NCI-H2196 (cell line): Measurements from ENCODE around the gene ZBTB2.
A peak's percentile ranks its signal among the peaks of the same experiment; 100 is the strongest.
"Not testable (repeated sequence)": the region's sequence is repeated elsewhere in the genome, so short reads cannot be mapped to it uniquely, and the experiment has no call there.

Experiments
- DNase-seq: peaks from one replicate; lab custom pipeline; 2025; ENCODE audit not compliant: unreplicated experiment; lab: John Stamatoyannopoulos, UW

ZBTB2 gene

DNA sequence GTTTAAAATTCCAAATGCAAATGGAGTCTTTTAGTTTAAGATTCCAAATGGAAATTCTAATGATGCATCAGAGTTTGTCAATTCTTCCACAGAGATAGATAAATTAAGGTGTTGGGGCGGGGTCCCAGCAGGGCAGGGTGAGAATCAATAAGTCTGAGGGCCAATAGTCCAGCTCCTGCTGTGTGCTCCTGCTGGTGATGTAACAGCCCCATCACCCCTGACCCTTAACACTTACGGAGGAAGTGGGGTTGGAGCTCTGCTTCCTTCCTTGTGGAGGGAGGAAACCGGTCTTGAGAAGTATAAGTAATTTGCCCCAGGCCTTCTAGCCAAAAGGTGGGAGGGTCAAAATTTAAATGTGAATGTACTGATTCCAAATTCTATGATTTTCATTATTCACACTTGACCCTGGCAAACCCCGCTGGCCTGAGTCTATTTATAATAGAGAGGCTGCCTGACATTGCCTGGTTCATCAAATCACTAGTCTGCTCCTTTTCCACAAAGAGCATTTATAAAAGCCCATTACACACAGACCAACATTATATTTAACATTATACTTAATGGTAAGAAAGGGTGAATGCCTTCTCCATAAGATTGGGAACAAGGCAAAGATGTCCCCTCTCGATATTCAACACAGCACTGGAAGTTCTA, 17.2 kb downstream of the ZBTB2 start:
- DNase-seq, result no peak

- DNase-seq, result no peak
These were observed 19.2 kb downstream of the ZBTB2 start for GRCh38 chr6:151372164-151372563.

DNA sequence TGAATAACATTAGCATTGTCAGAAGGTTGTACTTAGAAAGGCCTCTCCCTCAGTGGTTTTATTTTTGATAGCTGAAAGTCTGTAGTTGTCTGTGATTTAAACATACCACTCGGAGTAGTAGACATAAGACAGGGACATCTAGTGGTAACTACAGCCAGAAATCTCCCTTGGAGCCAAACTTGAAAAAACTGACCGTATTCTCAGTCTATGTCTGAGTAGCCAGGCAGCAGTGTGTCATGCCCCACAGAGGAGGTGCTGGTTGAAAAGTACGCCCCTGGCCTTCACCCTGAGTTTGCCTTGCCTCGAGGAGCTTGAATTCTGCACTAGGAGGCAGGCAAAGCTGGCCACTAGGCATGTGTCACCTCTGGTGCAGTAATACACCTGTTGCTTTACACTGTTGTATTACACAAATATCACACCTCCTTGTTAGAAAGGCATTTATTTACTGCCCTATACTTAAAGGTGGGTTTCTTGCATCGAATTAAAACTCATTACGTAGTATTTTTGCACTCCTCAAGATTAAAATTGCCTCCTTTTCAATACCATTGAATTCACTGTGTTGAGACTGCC, 20.8 kb downstream of the ZBTB2 start:
- peak; percentile 3 for DNase-seq

- DNase-seq, result no peak
These were observed 26.1 kb downstream of the ZBTB2 start for GRCh38 chr6:151365233-151365632.

DNA sequence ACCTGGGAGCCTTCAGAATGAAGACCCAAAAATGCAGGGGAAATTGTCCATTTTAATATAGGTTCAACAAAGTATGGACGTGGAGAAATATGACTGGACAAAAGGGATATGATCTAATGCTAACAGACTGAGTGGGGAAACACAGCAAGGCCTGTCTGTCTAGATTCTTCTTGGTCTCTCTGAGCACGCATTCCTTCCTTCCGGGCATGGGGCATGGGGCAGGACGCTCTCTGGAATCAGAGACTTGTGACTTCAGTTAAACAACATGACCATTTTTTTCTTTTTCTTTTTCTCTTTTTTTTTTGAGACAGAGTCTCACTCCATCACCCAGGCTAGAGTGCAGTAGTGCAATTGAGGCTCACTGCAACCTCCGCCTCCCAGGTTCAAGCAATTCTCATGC, 31.9 kb downstream of the ZBTB2 start:
- DNase-seq, result no peak

DNA sequence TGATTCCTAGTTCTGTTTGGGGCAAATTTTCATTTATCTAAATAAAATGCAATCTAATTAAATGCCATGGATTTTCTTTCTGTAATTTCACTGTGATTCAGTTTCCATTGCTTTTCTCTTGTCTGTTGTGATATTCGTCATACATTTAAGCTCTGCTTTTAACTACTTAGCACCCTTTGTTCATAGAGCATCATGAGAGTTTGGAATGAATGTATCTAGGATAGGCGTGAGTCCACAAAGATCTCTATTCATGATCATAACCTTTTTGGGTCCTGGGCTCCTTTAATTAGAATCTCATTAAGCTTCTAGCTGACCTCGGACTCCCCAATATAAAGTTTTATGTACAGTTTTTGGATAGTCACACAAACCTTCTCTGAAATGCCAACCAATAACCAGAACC, 32.9 kb downstream of the ZBTB2 start:
- no peak for DNase-seq

- DNase-seq, result no peak
These were observed 33.5 kb downstream of the ZBTB2 start for GRCh38 chr6:151357758-151358436.

DNA sequence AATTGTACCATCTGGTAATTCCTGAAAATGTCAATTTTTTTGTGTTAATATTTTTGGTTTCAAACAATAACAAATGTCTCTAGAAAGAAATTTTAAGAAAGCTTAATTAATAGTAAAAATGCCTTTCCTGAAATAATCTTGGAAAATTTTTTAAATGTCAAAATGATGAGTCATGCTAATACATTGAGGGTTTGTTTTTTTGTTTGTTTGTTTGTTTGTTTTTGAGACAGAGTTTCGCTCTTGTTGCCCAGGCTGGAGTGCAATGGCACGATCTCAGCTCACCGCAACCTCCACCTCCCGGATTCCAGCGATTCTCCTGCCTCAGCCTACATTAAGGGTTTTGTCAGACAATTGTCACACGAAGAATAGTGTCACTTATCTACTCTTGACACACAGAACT, 34.4 kb downstream of the ZBTB2 start:
- not testable (repeated sequence) for DNase-seq

DNA sequence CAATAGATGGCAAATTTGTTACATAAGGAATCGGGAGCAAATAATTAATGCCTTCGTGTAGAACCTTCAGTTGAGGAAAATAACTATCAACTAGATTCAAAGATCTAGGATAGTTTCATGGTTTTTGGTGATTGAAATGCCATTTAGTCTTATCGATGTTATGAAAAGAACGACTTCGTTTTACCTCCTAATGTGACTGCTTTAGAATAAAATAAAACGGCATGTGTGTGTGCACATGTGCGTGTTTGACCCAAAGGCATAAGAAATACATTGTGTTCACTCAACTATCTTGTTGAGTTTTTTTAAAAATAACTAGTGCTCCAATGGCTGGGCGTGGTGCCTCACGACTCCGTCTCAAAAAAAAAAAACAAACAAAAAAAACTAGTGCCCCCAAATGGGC, 37.6 kb downstream of the ZBTB2 start:
- DNase-seq, result no peak

DNA sequence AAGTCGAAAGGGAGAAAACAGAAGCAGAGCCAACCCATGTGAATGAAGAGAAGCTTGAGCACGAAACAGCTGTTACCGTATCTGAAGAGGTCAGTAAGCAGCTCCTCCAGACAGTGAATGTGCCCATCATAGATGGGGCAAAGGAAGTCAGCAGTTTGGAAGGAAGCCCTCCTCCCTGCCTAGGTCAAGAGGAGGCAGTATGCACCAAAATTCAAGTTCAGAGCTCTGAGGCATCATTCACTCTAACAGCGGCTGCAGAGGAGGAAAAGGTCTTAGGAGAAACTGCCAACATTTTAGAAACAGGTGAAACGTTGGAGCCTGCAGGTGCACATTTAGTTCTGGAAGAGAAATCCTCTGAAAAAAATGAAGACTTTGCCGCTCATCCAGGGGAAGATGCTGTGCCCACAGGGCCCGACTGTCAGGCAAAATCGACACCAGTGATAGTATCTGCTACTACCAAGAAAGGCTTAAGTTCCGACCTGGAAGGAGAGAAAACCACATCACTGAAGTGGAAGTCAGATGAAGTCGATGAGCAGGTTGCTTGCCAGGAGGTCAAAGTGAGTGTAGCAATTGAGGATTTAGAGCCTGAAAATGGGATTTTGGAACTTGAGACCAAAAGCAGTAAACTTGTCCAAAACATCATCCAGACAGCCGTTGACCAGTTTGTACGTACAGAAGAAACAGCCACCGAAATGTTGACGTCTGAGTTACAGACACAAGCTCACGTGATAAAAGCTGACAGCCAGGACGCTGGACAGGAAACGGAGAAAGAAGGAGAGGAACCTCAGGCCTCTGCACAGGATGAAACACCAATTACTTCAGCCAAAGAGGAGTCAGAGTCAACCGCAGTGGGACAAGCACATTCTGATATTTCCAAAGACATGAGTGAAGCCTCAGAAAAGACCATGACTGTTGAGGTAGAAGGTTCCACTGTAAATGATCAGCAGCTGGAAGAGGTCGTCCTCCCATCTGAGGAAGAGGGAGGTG, 38.7 kb downstream of the ZBTB2 start:
- DNase-seq, result no peak

- no peak for DNase-seq
These were observed 39.6 kb downstream of the ZBTB2 start for GRCh38 chr6:151351731-151352130.

- DNase-seq, result no peak
These were observed 40.1 kb downstream of the ZBTB2 start for GRCh38 chr6:151351146-151351700.

DNA sequence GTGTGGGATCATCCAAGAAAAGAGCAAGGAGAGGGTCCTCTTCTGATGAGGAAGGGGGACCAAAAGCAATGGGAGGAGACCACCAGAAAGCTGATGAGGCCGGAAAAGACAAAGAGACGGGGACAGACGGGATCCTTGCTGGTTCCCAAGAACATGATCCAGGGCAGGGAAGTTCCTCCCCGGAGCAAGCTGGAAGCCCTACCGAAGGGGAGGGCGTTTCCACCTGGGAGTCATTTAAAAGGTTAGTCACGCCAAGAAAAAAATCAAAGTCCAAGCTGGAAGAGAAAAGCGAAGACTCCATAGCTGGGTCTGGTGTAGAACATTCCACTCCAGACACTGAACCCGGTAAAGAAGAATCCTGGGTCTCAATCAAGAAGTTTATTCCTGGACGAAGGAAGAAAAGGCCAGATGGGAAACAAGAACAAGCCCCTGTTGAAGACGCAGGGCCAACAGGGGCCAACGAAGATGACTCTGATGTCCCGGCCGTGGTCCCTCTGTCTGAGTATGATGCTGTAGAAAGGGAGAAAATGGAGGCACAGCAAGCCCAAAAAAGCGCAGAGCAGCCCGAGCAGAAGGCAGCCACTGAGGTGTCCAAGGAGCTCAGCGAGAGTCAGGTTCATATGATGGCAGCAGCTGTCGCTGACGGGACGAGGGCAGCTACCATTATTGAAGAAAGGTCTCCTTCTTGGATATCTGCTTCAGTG, 40.8 kb downstream of the ZBTB2 start:
- DNase-seq, result no peak

DNA sequence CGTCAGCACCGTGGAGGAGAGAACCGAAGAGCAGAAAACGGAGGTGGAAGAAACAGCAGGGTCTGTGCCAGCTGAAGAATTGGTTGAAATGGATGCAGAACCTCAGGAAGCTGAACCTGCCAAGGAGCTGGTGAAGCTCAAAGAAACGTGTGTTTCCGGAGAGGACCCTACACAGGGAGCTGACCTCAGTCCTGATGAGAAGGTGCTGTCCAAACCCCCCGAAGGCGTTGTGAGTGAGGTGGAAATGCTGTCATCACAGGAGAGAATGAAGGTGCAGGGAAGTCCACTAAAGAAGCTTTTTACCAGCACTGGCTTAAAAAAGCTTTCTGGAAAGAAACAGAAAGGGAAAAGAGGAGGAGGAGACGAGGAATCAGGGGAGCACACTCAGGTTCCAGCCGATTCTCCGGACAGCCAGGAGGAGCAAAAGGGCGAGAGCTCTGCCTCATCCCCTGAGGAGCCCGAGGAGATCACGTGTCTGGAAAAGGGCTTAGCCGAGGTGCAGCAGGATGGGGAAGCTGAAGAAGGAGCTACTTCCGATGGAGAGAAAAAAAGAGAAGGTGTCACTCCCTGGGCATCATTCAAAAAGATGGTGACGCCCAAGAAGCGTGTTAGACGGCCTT, 41.6 kb downstream of the ZBTB2 start:
- no peak for DNase-seq

DNA sequence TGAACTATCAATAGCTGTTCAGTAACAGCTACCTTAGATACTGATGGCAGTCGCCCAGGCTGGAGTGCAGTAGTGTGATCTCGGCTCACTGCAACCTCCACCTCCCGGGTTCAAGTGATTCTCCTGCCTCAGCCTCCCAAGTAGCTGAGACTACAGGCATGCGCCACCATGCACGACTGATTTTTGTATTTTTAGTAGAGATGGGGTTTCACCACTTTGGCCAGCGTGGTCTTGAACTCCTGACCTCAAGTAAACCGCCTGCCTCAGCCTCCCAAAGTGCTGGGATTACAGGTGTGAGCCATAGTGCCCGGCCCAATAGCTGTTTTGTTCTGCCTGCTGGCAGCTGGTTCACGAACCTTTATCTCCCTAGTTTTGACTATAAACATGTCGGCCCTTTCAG, 48.6 kb downstream of the ZBTB2 start:
- DNase-seq, result not testable (repeated sequence)

DNA sequence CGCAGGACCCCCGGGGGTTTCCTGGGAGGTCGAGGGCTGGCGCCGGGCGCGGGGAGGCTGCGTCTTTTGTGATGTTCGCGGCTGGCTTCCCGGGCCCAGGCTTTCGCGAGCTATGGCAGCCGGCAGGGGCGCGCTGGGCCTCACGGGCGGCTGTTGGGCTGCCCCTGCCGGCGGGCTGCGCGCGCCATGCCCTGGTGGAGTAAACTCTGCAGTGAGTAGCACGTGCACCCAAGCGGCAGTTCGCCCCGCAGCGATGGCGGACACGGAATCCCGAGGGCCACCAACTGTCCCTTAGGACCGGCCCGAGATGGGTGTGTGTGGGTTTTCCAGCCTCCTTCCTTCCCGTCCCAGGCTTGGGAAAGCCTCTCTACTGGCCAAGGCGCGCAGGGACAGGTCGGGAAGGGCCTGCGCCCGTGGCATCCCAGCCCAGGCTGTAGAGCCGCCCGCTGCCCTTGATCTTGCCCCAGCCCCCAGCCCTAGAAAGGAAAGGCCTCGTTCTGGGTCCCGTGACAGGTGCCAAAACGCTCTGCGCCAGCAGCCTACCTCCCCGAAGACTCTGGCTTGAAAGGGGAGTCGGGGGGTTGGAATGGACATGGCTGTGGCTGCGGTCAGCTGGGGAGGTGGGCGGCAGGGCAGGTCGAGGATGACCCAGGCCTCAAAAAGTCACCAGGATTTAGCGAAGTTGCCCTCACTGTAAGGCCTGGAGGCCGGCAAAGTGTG, 49.7 kb downstream of the ZBTB2 start:
- DNase-seq, result no peak

DNA sequence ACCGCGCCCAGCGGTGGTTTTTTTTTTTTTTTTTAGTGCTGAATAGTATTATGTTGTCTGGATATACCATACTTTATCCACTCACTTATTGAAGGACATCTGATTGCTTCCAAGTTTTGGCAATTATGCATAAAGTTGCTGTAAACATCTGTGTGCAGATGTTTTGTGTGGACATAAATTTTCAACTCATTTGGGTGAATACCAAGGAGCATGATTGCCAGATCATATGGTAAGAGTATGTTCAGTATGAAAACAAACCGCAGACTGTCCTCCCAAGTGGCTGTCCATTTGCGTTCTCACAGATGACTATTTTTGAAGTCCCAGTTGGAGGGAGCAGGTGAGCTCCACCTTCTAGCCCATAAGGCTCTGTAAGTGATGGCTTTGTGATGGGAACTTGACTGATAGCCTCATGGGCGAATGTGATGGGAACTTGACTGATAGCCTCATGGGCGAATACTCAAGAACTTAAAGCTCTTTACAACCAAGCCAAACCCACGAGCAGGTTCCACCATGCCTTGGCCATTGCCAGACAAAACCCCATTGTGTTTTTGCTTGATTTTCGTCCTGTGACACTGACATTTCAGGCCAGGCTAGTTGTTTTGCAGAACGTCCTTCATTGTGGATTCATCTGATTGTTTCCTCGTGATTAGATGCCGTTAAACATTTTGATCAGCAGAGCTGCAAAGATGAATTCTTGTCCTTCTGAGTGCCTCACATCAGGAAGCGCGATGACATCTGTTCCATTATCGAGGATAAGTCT, 51.0 kb downstream of the ZBTB2 start:
- no peak for DNase-seq

GRCh38 chr6:151339369-151339768, 52.0 kb downstream of the ZBTB2 start:
- DNase-seq, result no peak
